Measurements from ENCODE around the gene RNF148. TPM values are rescaled to one million over a fixed set of nuclear protein-coding genes. Genes with fewer than 3 reads are reported as not detected.

The RNF148 gene
- total RNA-seq, 1 donor from 2014 or later: not detected

DNA sequence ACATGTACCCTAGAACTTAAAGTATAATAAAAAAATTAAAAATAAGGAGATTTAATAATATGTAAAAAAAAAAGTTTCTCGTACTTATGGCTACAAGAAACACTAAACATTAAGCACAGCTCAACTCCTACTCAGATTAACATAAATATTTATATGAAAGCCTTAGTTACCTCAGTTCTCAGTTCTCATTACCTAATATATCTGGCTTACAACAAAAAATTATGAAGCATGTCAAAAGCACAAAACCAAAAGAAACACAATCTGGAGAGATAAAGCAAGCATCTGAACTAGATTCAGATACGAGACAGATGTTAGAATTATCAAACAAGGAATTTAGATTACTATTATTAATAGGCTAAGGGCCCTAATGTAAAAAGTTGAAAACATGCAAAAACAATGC is 43.9 kb downstream of the RNF148 start:
- Mint-ChIP-seq H3K4me3 (no peak overlapping the region), H3K27me3 (ENCODE audit: low read depth) (no peaks in the 10 kb centered on the region), H3K9me3 (peaks cover 12% of the 10 kb centered on the region), H3K36me3 (no peaks in the 10 kb centered on the region), H3K4me1 (no peaks in the 10 kb centered on the region), H3K27ac (no peak overlapping the region)
- DNase-seq (ENCODE audit: low spot score in 2 of 2, unreplicated experiment in 2 of 2): no peak
- TF ChIP-seq, protein P1, sequence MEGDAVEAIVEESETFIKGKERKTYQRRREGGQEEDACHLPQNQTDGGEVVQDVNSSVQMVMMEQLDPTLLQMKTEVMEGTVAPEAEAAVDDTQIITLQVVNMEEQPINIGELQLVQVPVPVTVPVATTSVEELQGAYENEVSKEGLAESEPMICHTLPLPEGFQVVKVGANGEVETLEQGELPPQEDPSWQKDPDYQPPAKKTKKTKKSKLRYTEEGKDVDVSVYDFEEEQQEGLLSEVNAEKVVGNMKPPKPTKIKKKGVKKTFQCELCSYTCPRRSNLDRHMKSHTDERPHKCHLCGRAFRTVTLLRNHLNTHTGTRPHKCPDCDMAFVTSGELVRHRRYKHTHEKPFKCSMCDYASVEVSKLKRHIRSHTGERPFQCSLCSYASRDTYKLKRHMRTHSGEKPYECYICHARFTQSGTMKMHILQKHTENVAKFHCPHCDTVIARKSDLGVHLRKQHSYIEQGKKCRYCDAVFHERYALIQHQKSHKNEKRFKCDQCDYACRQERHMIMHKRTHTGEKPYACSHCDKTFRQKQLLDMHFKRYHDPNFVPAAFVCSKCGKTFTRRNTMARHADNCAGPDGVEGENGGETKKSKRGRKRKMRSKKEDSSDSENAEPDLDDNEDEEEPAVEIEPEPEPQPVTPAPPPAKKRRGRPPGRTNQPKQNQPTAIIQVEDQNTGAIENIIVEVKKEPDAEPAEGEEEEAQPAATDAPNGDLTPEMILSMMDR (IDR thresholded peaks at IDR 0.05; ENCODE audit: unreplicated experiment): no peak

GRCh38 chr7:122653685-122654084 is 49.0 kb downstream of the RNF148 start:
- H3K27me3 Mint-ChIP-seq (ENCODE audit: low read depth): no peaks in the 10 kb centered on the region
- DNase-seq (ENCODE audit: low spot score in 2 of 2, unreplicated experiment in 2 of 2): no peak
- TF ChIP-seq, protein P1 (IDR thresholded peaks at IDR 0.05; ENCODE audit: unreplicated experiment): no peak

DNA sequence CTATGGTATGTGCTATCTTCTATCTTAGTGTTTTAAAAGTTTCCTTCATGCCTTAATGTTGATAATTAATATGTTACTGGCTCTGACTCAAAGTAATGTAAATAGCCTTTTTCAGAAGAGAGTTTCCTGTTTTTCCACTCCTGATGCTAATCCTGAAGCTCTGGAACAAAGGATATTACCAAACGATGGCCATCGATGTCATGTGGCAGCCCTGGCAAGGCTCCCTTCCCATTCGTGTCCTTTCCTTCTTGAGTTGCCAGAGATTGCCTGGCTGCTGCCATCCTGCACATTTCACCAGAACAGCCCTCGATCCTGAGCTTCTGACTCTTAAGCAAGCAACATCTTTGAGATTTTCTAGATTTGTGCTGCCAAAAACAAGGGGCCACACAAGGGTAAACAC is 49.8 kb downstream of the RNF148 start:
- no peak overlapping the region for H3K4me3 Mint-ChIP-seq
- TF ChIP-seq, protein P1 (IDR thresholded peaks at IDR 0.05; ENCODE audit: unreplicated experiment): no peak
- H3K27me3 Mint-ChIP-seq (ENCODE audit: low read depth): no peaks in the 10 kb centered on the region
- no peak for DNase-seq (ENCODE audit: low spot score in 2 of 2, unreplicated experiment in 2 of 2)
- no peaks in the 10 kb centered on the region for H3K36me3 Mint-ChIP-seq
- H3K4me1 Mint-ChIP-seq: peaks cover 21% of the 10 kb centered on the region
- H3K27ac Mint-ChIP-seq: no peak overlapping the region
- peaks cover 12% of the 10 kb centered on the region for H3K9me3 Mint-ChIP-seq

More at GRCh38 chr7:122653685-122654084, 49.0 kb downstream of the RNF148 start:
- Mint-ChIP-seq H3K4me1 (peaks cover 21% of the 10 kb centered on the region), H3K9me3 (peaks cover 12% of the 10 kb centered on the region), H3K4me3 (no peak overlapping the region), H3K27ac (no peak overlapping the region), H3K36me3 (no peaks in the 10 kb centered on the region)

Other genes starting within 250 kb of the RNF148 start
- gene RNF133, start 3.8 kb downstream of the RNF148 start, total RNA-seq: 0.16 to 0.25 TPM in 2 of 3 replicates, not detected in the other
- gene CADPS2, start 183.5 kb upstream of the RNF148 start, total RNA-seq: 1.9 to 2.7 TPM (median 2.3 TPM) in 3 replicates

Measured in mesothelial cell of epicardium (in vitro differentiated cells).